ENCODE data around the gene ZNF451. TPM values are rescaled to one million over a fixed set of nuclear protein-coding genes. Genes with fewer than 3 reads are reported as not detected.

ZNF451 gene
- total RNA-seq, 1 experiment from 2014 or later = 62.3 TPM

DNA sequence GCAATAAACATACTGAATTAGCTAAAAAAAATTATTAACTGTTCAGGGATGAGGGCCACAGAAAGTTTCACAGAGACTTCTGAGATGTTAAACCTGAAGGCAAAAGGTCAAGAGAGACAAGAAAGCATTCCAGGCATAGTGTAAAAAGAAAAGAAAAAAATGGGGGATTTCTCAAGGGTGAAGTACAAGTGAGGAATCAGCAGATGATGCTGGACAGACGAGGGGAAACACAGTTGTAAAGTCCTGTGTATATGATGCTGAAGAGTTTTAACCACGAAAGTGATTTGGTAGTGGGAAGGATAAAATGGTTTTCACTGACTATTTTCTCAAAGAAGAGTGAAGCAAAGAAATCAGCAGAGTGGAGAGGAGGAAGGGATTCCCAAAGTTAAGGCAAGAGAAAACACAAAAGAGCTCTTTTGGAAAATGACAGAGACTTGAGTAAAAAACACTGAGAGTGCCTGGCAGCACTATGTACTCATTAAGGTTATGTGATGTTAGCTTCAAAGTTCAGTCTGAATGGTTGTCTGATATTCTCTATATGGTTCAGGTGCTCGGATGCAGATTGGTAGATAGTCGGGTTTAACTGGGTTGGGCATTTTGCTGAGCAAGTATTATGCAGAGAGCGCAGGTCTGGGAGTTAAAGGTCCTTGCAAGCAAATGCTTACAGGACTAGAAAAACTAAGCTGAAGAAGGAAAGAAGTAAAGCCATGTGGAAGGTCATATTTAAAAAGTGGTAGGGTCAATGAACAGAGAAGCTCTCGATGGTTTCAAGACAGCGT is 115.8 kb downstream of the ZNF451 start:
- no peaks in the 10 kb centered on the region for H3K4me1 ChIP-seq
- Mint-ChIP-seq H3K36me3 (ENCODE audit: insufficient read depth, unreplicated experiment) (no peaks in the 10 kb centered on the region), H3K4me1 (ENCODE audit: low read depth, unreplicated experiment) (peaks cover 13% of the 10 kb centered on the region), H3K9me3 (ENCODE audit: unreplicated experiment) (no peaks in the 10 kb centered on the region), H3K27me3 (ENCODE audit: insufficient read depth, unreplicated experiment) (no peaks in the 10 kb centered on the region), H3K27ac (ENCODE audit: unreplicated experiment) (no peak overlapping the region), H3K4me3 (ENCODE audit: unreplicated experiment) (no peak overlapping the region)
- CTCF ChIA-PET = interaction anchor here (0.5 to 0.6 kb wide), 2 partner anchors 16 to 285 kb away, joined by 3 to 5 read pairs; no protein-coding TSS in a partner anchor
- TF ChIP-seq, protein P1, sequence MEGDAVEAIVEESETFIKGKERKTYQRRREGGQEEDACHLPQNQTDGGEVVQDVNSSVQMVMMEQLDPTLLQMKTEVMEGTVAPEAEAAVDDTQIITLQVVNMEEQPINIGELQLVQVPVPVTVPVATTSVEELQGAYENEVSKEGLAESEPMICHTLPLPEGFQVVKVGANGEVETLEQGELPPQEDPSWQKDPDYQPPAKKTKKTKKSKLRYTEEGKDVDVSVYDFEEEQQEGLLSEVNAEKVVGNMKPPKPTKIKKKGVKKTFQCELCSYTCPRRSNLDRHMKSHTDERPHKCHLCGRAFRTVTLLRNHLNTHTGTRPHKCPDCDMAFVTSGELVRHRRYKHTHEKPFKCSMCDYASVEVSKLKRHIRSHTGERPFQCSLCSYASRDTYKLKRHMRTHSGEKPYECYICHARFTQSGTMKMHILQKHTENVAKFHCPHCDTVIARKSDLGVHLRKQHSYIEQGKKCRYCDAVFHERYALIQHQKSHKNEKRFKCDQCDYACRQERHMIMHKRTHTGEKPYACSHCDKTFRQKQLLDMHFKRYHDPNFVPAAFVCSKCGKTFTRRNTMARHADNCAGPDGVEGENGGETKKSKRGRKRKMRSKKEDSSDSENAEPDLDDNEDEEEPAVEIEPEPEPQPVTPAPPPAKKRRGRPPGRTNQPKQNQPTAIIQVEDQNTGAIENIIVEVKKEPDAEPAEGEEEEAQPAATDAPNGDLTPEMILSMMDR (IDR thresholded peaks at IDR 0.05; ENCODE audit: insufficient read depth in 1 of 2, low read depth in 1 of 2, low read length in 1 of 2, severe bottlenecking in 1 of 2, unreplicated experiment in 1 of 2) = no peak
- intact Hi-C loops (cut with micrococcal nuclease; ENCODE audit: unreplicated experiment) = no loop called here
- POLR2A ChIA-PET = no interaction called here
- H3K27me3 ChIP-seq (replicated peaks; ENCODE audit: control insufficient read depth, insufficient read depth, low read length) = no peaks in the 10 kb centered on the region
- no TSS peak for BruUV-seq (replicated peaks)
- H3K4me3 ChIP-seq (ENCODE audit: low read depth, low read length) = no peak overlapping the region
- no peak for DNase-seq
- H3K9me3 ChIP-seq = no peaks in the 10 kb centered on the region
- no peaks in the 10 kb centered on the region for H3K36me3 ChIP-seq (ENCODE audit: control insufficient read depth, insufficient read depth, low read length)

DNA sequence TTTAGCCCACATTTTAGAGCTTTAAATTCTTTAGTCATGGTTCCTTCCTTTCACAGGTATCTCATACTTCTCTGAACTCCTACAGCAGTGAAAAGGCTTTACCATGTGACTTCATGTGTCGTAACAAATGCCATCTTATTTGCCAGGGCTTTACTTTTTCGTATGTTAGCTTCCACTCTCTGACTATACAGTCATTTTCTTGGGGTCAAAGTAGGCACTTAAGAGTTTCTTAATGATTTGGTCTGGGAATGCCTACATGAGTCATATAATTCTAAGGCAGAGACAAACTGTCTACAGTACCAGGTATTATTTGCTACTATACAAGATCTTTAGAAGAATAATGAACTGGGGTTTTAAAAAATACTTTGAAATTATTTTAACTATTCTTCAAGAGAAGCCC is 117.2 kb downstream of the ZNF451 start:
- H3K36me3 ChIP-seq (ENCODE audit: control insufficient read depth, insufficient read depth, low read length) = no peaks in the 10 kb centered on the region
- no peaks in the 10 kb centered on the region for H3K9me3 Mint-ChIP-seq (ENCODE audit: unreplicated experiment)
- no peaks in the 10 kb centered on the region for H3K27me3 Mint-ChIP-seq (ENCODE audit: insufficient read depth, unreplicated experiment)
- no peaks in the 10 kb centered on the region for H3K4me1 ChIP-seq
- CTCF ChIA-PET = no interaction called here
- H3K4me3 ChIP-seq (ENCODE audit: low read depth, low read length) = no peak overlapping the region
- intact Hi-C loops (cut with micrococcal nuclease; ENCODE audit: unreplicated experiment) = no loop called here
- H3K4me3 Mint-ChIP-seq (ENCODE audit: unreplicated experiment) = no peak overlapping the region
- peaks cover 13% of the 10 kb centered on the region for H3K4me1 Mint-ChIP-seq (ENCODE audit: low read depth, unreplicated experiment)
- DNase-seq = no peak
- H3K27me3 ChIP-seq (replicated peaks; ENCODE audit: control insufficient read depth, insufficient read depth, low read length) = no peaks in the 10 kb centered on the region
- no peaks in the 10 kb centered on the region for H3K36me3 Mint-ChIP-seq (ENCODE audit: insufficient read depth, unreplicated experiment)
- BruUV-seq (replicated peaks) = no TSS peak
- no peaks in the 10 kb centered on the region for H3K9me3 ChIP-seq
- POLR2A ChIA-PET = no interaction called here
- H3K27ac Mint-ChIP-seq (ENCODE audit: unreplicated experiment) = no peak overlapping the region
- TF ChIP-seq, protein P1 (IDR thresholded peaks at IDR 0.05; ENCODE audit: insufficient read depth in 1 of 2, low read depth in 1 of 2, low read length in 1 of 2, severe bottlenecking in 1 of 2, unreplicated experiment in 1 of 2) = no peak

DNA sequence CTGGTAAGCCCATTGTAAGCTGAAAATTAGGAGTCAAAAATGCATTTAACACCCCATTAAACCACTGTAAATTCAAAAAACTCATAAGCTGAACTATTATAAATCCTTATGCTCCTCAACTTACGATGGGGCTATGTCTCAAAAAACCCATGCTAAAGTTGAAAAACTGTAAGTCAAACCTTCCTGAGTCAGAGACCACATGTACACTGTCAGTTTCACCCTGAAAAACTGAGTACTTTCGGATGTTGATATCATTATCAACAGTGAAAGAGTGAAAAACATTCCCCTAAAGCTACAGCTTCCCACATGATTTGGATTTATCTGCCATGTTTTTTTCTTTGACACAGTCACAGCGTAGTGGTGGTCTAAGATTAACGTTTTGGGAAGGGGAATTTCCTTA is 117.9 kb downstream of the ZNF451 start:
- no peaks in the 10 kb centered on the region for H3K36me3 Mint-ChIP-seq (ENCODE audit: insufficient read depth, unreplicated experiment)
- intact Hi-C loops (cut with micrococcal nuclease; ENCODE audit: unreplicated experiment) = no loop called here
- Histone ChIP-seq H3K36me3 (ENCODE audit: control insufficient read depth, insufficient read depth, low read length) (no peaks in the 10 kb centered on the region), H3K27me3 (replicated peaks; ENCODE audit: control insufficient read depth, insufficient read depth, low read length) (no peaks in the 10 kb centered on the region), H3K9me3 (no peaks in the 10 kb centered on the region), H3K4me3 (ENCODE audit: low read depth, low read length) (no peak overlapping the region), H3K4me1 (no peaks in the 10 kb centered on the region)
- no peak overlapping the region for H3K4me3 Mint-ChIP-seq (ENCODE audit: unreplicated experiment)
- no peaks in the 10 kb centered on the region for H3K9me3 Mint-ChIP-seq (ENCODE audit: unreplicated experiment)
- POLR2A ChIA-PET = no interaction called here
- TF ChIP-seq, protein P1 (IDR thresholded peaks at IDR 0.05; ENCODE audit: insufficient read depth in 1 of 2, low read depth in 1 of 2, low read length in 1 of 2, severe bottlenecking in 1 of 2, unreplicated experiment in 1 of 2) = no peak
- no peaks in the 10 kb centered on the region for H3K27me3 Mint-ChIP-seq (ENCODE audit: insufficient read depth, unreplicated experiment)
- no TSS peak for BruUV-seq (replicated peaks)
- peaks cover 13% of the 10 kb centered on the region for H3K4me1 Mint-ChIP-seq (ENCODE audit: low read depth, unreplicated experiment)
- no peak overlapping the region for H3K27ac Mint-ChIP-seq (ENCODE audit: unreplicated experiment)
- DNase-seq = no peak
- CTCF ChIA-PET = interaction anchor here (0.7 kb wide), 1 partner anchor 14 kb away, joined by 5 read pairs; no protein-coding TSS in a partner anchor

Measured in Caco-2 (cell line).